ENCODE results near the gene NRF1. TPM values are rescaled to one million over a fixed set of nuclear protein-coding genes. Genes with fewer than 3 reads are reported as not detected.

Gene NRF1
- polyA plus RNA-seq, 2 of the 4 experiments (the other 2 are of a cell fraction) = 11.2 to 18.5 TPM

GRCh38 chr7:129714514-129715063 lies 103.1 kb downstream of the NRF1 start:
- H3K4me3 ChIP-seq = no peak overlapping the region
- WGBS (ENCODE audit: missing lambda C conversion rate) = 88% methylated on average over 1 of the region's 1 CpG
- POLR2A ChIA-PET = no interaction called here
- no peak overlapping the region for H3K27ac ChIP-seq
- DNase-seq (ENCODE audit: low read depth in 1 of 2, low spot score in 1 of 2) (no peak), ATAC-seq (no peak), FAIRE-seq (no peak)
- CTCF ChIA-PET = interaction anchor here (1.2 kb wide), 1 partner anchor 110 kb away, joined by 3 read pairs; no protein-coding TSS in a partner anchor
- no peak for TF ChIP-seq HOXB5 (CRISPR knock-in tag; IDR thresholded peaks at IDR 0.05)
- H3K9me3 ChIP-seq = no peaks in the 10 kb centered on the region
- no peak overlapping the region for H3K4me2 ChIP-seq
- H3K4me1 ChIP-seq = no peaks in the 10 kb centered on the region

- CTCF ChIA-PET = interaction anchor here (0.6 to 2.1 kb wide), 3 partner anchors 10 to 101 kb away, joined by 3 to 5 read pairs (median 4); no protein-coding TSS in a partner anchor
- WGBS (ENCODE audit: missing lambda C conversion rate) = 86% methylated on average over 6 of the region's 6 CpGs
These were observed 108.6 kb downstream of the NRF1 start for GRCh38 chr7:129719980-129720732.

GRCh38 chr7:129721068-129721467 lies 109.5 kb downstream of the NRF1 start:
- ChIA-PET CTCF (interaction anchor here (0.6 to 2.1 kb wide), 2 partner anchors 10 to 100 kb away, joined by 4 to 5 read pairs; no protein-coding TSS in a partner anchor), POLR2A (no interaction called here)
- H3K9me3 ChIP-seq = no peaks in the 10 kb centered on the region
- ATAC-seq (no peak), FAIRE-seq (no peak), DNase-seq (ENCODE audit: low read depth in 1 of 2, low spot score in 1 of 2) (no peak)
- H3K4me3 ChIP-seq = no peak overlapping the region
- WGBS (ENCODE audit: missing lambda C conversion rate) = 67% methylated on average over 1 of the region's 1 CpG
- peak overlapping the region; percentile 29; the same call in 1 of the 3 replicates for H3K4me2 ChIP-seq
- peaks cover 13% of the 10 kb centered on the region for H3K4me1 ChIP-seq
- 0 out of 6 replicates have a peak overlapping the region, but pooled peaks of 1 of the 2 experiments have one; percentile 30 for H3K27ac ChIP-seq
- TF ChIP-seq RCOR1 (IDR thresholded peaks at IDR 0.05; ENCODE audit: low read depth, low read length) (no peak), NR3C1 (IDR thresholded peaks at IDR 0.05) (no peak), SMC3 (IDR thresholded peaks at IDR 0.05) (no peak), MAZ (IDR thresholded peaks at IDR 0.05; ENCODE audit: borderline replicate concordance, low read depth, low read length) (no peak)

More at GRCh38 chr7:129719980-129720732, 108.6 kb downstream of the NRF1 start:
- H3K4me3 ChIP-seq = no peak overlapping the region
- DNase-seq (ENCODE audit: low read depth in 1 of 2, low spot score in 1 of 2) (no peak), ATAC-seq (peak in 1 of 2 experiments; percentile 39; a peak in 2 of 6 replicates), FAIRE-seq (no peak)
- no peak for TF ChIP-seq HMGXB4 (CRISPR knock-in tag; IDR thresholded peaks at IDR 0.05; ENCODE audit: borderline replicate concordance)
- peak; percentile 31 for TF ChIP-seq MAFK (IDR thresholded peaks at IDR 0.05; ENCODE audit: partially characterized antibody)
- H3K9me3 ChIP-seq = no peaks in the 10 kb centered on the region
- peak overlapping the region; percentile 42 to 80; a peak in 5 of 6 replicates for H3K27ac ChIP-seq
- H3K4me1 ChIP-seq = peaks cover 13% of the 10 kb centered on the region
- H3K4me2 ChIP-seq = peak overlapping the region; percentile 29; the same call in 2 of the 3 replicates
- POLR2A ChIA-PET = interaction anchor here (0.6 kb wide), 1 partner anchor 290 kb away, joined by 7 read pairs; no protein-coding TSS in a partner anchor

GRCh38 chr7:129723679-129724078 lies 112.2 kb downstream of the NRF1 start:
- FAIRE-seq (no peak), DNase-seq (ENCODE audit: low read depth in 1 of 2, low spot score in 1 of 2) (no peak), ATAC-seq (no peak)
- H3K27ac ChIP-seq = no peak overlapping the region
- H3K4me3 ChIP-seq = no peak overlapping the region
- WGBS (ENCODE audit: missing lambda C conversion rate) = 100% methylated on average over 1 of the region's 1 CpG
- POLR2A ChIA-PET = no interaction called here
- TF ChIP-seq BHLHE40 (IDR thresholded peaks at IDR 0.05; ENCODE audit: low read depth, low read length) = no peak
- no peak for TF ChIP-seq HES2 (IDR thresholded peaks at IDR 0.05)
- TF ChIP-seq ZSCAN20 (CRISPR knock-in tag; IDR thresholded peaks at IDR 0.05) = no peak
- TF ChIP-seq EHF (CRISPR knock-in tag; IDR thresholded peaks at IDR 0.05) = no peak
- no peak for TF ChIP-seq HOXB5 (CRISPR knock-in tag; IDR thresholded peaks at IDR 0.05)
- no peak for TF ChIP-seq MYC (IDR thresholded peaks at IDR 0.05; ENCODE audit: borderline replicate concordance, low read length)
- TF ChIP-seq MAFK (IDR thresholded peaks at IDR 0.05; ENCODE audit: partially characterized antibody) = no peak
- no peaks in the 10 kb centered on the region for H3K9me3 ChIP-seq
- H3K4me2 ChIP-seq = no peak overlapping the region
- CTCF ChIA-PET = interaction anchor here (1.7 kb wide), 1 partner anchor 59 kb away, joined by 5 read pairs; no protein-coding TSS in a partner anchor
- H3K4me1 ChIP-seq = peaks cover 13% of the 10 kb centered on the region

Measured in A549 (cell line).